NCI-H2107 treated with DMSO at 0.1 percent for 48 hours (cell line): ENCODE data around the gene GMDS.

Experiments
- DNase-seq: peaks from one replicate; lab custom pipeline; 2025; ENCODE audit not compliant: unreplicated experiment; lab: John Stamatoyannopoulos, UW

The GMDS gene

GRCh38 chr6:2245103-2245876 is at the start of gene GMDS:
Gene GMDS, minus strand, starts transcription at chr6:2245605.
- peak; percentile 14 for DNase-seq

GRCh38 chr6:2285510-2285909 is 40.1 kb upstream of the GMDS start:
- no peak for DNase-seq

DNA sequence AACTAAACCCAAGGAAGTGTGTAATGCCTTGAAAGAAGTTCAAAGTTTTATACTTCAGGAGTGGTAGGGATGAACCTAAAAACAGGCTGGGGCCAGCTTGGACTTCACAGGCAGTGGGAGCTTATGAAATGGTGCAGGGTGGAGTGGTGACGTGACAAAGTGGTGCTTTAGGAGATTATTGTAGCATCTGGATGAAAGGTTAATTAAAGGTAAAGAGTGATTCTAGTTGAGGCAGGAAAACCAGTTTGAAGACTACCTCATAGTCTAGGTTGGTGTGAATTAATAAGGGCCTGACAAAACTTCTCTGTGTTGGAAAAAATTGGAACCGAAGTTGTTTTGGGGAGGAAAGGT is 30.5 kb upstream of the GMDS start:
- DNase-seq, result no peak

GRCh38 chr6:2274981-2275891 is 29.8 kb upstream of the GMDS start:
- no peak for DNase-seq

DNA sequence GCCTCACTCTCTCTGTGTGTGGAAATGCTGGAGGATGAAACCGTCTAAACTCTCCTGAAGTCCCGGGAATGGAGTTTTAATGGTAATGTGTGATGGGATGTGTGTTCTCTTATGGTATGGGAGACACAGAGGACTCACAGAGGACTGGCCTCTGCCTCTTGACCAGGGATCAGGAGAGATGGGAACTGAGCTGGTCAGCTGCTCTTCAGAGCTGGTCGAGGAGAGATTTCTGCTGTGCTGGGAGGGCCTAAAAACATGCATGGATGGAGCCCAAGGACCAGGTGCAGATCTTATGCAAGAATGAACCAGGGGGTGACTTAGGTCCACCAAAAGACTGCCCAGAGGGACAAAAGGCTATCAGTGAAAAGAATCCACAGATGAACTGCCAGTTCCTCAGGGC is 27.3 kb upstream of the GMDS start:
- no peak for DNase-seq

- DNase-seq, result no peak
Observed at GRCh38 chr6:2270054-2270453, 24.6 kb upstream of the GMDS start.

DNA sequence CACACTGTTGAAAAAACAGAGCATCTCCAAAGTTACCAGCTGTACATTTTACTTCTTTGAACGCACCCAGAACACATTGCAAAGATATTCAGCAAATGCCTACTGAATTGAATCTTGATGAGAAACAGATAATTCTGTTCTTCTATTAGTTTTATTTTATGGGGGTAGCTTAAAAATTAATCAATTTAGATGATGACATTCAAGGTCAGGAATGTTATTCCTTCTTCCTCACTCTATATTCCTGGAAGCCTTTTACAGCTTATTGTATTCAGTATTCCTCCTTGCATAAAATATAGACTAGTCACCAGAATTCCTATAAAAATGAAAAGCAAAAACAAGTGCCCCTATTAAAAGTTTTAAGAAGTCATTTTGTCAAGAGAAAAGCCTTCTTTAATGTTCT is 21.4 kb upstream of the GMDS start:
- DNase-seq, result no peak

DNA sequence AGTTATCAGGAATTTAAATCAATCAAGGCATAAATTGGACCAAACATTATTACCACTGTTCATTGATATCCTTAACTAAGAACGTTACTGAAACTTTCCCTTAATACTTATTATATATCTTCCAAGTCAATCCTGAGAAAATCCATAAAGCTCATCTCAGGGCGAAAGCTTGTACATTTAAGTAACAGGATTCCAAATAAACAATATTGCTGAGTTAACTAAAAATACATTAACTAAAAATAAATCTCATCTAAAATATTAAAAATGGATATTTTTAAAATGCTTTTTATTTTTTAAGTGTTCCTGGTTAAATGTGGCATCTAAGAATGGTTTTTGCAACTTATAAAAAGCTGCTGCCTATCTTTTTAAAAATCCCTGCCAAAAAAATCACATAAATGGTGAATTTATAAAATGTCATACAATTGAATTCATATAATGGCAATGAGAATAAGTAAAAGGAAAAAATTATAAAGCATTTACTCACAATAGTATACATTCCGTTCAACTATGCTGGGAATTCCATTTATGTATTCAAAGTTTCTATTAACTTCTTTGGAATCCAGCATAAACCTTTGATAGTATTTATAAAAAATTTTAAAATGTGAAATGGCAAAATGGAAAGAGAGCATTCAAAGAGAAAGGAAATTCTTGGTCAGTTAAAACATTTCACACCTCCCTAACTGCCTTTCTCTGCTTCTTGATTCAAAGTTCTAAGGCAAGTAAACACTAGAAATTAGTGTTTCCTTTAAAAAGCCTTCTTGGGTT is 20.8 kb upstream of the GMDS start:
- no peak for DNase-seq

DNA sequence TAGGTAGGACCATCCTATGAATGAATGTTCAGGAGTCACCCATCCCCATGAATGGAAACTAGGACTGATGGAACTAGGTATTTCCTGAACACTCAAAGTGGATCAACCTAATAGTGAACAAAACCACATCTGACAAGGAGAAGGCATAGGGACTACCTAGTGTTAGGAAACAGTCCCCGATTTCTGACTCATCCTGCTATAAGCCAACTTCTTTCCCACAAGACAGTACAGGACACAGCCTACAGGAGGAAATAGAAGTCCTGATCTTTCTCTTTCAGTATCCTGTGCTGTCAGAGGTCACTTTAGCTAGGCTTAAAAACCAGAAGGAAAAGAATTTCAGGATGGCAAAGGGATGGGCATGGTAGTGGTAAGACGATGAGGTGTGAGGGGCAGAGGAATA is 19.5 kb upstream of the GMDS start:
- no peak for DNase-seq

GRCh38 chr6:2263896-2264295 is 18.5 kb upstream of the GMDS start:
- DNase-seq, result no peak

DNA sequence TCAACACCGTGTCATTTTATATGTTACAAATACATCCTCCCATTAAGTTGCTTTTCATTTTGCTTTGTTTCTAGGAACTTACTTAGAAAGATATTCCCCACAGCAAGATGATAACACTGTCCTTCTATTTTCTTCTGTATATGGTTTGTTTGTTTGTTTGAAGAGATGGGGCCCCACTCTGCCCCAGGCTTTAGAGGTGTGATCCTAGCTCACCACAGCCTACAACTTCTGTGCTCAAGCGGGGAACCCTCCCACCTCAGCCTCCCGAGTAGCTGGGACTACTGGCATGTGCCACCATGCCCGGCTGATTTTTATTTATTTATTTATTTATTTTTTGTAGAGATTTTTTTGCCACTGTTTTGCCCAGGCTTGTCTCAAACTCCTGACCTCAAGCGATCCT is 14.2 kb upstream of the GMDS start:
- DNase-seq, result no peak

DNA sequence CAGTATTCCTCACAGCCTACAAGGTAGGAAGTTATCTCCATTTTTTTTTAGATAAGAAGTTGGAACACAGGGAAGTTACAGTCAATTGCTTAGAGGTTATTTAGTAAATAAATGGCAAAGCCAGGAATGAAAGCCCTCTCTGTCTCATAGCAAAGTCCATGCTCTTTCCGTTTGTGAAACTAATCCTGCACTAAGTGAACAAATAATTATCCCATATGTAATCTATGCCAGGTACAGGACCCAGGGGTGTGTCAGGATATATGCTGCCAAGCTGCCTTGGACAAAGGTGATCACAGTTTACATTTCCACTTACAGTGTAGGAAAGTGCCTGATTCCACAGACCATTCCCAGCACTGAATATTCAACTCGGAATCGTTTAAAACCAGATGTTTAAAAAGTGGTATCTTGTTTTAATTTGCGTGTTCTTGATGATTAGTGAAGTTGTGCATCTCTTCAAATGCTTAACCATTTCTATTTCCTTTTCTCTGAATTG is 13.6 kb upstream of the GMDS start:
- no peak for DNase-seq

DNA sequence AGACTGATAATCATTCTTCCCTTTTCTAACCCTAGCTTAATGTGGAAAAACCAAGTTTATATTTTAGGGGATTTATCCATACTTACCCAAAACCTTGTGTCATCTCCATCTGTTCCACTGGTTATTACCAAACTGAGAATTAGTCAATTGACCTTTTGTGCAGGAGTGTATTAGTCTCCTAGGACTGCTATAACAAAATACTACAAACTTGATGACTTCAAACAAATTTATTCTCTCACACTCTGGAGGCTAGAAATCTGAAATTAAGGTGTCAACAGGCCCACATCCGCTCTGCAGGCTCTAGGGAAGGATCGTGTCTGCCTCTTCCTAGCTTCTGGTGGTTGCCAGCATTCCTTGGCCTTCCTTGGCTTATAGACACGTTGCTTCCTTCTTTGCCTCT is 12.7 kb upstream of the GMDS start:
- no peak for DNase-seq

DNA sequence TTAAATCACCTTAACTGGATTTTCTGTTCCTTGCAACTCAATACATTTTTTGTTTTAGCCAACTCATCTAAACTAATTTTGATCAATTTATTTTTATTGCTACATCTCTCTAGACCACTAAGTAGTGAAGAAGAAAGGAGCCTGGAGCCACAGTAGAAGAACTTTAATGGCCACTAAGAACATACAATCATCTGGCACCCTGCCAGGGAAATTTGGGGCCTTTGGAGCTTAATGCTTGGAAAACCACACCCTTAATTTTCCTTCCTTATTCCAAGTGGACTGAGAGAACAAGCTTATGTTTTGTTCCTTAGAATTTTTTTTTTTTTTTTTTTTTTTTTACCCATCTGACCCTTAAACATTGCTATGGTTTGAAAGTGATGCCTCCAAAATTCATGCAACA is 12.0 kb upstream of the GMDS start:
- no peak for DNase-seq

DNA sequence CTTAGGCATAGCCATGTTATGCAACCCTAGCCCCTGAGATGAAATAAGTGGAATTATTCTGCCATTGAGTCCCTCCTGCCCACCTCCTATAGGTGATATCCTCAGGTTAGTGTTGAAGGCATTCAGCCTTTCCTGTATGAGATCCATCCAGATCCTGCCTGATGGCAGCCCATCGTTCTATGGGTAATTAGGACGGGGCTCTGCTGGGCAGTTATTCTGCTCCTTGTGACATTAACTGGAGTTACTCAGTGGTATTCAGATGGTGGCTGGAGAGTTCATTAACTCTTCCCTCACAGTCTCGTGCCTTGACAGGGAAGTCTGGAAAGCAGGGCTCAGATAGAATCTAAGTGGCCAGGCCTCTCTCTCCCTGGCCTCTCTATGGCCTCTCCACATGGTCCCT is 9.3 kb upstream of the GMDS start:
- no peak for DNase-seq

GRCh38 chr6:2249126-2249525 is 3.7 kb upstream of the GMDS start:
- DNase-seq, result no peak

DNA sequence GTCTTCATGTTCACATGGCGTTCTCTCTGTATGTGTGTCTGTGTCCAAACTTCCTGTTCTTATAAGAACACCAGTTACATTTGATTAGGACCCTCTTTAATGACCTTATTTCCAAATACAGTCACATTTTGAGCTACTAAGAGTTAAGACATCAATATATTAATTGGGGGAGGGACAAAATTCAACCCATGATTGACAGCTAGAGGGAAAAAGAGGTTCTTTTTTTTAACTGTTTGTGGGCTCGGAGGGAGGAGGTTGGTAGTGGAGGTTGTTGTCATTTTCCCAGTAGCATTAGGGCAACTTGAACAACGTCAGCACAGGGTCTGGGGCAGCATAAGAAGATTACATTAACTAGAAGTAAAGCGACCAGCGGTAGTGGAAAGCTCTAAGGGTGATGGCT is 2.3 kb upstream of the GMDS start:
- DNase-seq, result no peak

DNA sequence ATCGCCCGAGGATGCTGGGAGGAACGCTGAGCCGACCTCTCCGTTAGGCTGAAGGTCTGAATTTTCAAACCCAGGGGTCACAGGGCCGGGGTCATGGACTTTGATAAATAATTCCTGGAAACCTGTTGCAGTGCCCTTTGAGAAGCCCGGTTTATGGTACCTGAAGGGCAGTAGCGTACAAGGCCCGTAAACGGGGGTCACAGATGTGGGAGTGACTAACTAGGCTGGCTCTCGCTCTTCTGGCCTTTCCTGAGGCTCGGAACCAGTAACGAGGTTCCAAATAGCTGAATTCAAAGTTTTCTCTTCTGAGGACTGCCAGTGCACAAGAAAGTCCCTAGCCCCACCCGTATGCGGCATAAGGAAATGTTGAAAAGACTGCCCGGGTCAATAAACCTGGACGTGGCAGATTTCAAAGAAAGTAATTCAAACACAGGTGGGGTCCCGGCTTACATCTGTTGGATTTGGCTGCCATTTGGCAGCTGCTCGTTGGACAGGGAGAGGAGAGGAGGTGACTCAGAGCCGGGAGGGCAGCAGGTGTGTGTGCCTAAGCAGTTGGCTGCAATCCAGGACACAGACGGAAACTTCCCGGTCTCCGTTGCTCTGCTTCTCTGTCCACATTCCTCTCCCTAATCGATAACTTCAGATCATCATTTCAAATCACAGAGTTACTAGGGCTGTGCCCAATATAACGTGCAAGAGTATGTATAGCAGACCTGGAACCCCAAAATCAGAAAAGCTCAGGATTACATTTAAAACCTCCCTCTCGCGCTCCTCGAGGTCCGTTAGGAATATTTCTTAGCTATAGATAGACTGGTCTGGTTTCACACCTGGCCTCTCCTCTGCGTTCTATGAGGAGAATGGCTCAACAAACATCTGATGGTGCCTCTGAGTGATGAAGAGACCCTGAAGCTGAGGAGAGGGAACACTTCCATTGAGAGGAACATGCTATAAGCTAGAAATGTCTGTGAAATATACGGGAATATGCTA is 765 bp upstream of the GMDS start:
- peak; percentile 71 for DNase-seq

- no peak for DNase-seq
Observed at GRCh38 chr6:2244261-2245102, 923 bp downstream of the GMDS start.
